ENCODE data around the gene KANSL2. TPM values are rescaled to one million over a fixed set of nuclear protein-coding genes. Genes with fewer than 3 reads are reported as not detected.

The KANSL2 gene
- polyA plus RNA-seq, 2 of the 4 experiments (the other 2 are of a cell fraction), result 30.3 to 62.8 TPM

- no peaks in the 10 kb centered on the region for H3K9me3 ChIP-seq
- no peak for TF ChIP-seq JUN (IDR thresholded peaks at IDR 0.05)
- TF ChIP-seq EHF (CRISPR knock-in tag; IDR thresholded peaks at IDR 0.05), result no peak
- no peak for TF ChIP-seq FOSB (CRISPR knock-in tag; IDR thresholded peaks at IDR 0.05)
- no peak overlapping the region for H3K27ac ChIP-seq
- WGBS (ENCODE audit: missing lambda C conversion rate), result 71% methylated on average over 6 of the region's 6 CpGs
- H3K4me3 ChIP-seq, result no peak overlapping the region
- ATAC-seq, result no peak
- FAIRE-seq, result no peak
- DNase-seq (ENCODE audit: low read depth in 1 of 2, low spot score in 1 of 2), result no peak
- ChIA-PET POLR2A (interaction anchor here (1.4 kb wide), 2 partner anchors 11 kb away, joined by 3 to 4 read pairs; partner anchors contain the start of gene KANSL2), CTCF (no interaction called here)
- H3K4me2 ChIP-seq, result no peak overlapping the region
- 0 out of 3 replicates have a peak, but pooled peaks cover 6% of the 10 kb centered on the region for H3K4me1 ChIP-seq
Measured at GRCh38 chr12:48693572-48693971, 11.5 kb upstream of the KANSL2 start.

GRCh38 chr12:48691826-48692487 is 9.9 kb upstream of the KANSL2 start:
- DNase-seq (ENCODE audit: low read depth in 1 of 2, low spot score in 1 of 2), result no peak
- 61% methylated on average over 2 of the region's 2 CpGs for WGBS (ENCODE audit: missing lambda C conversion rate)
- FAIRE-seq, result no peak
- Histone ChIP-seq H3K4me1 (0 out of 3 replicates have a peak, but pooled peaks cover 6% of the 10 kb centered on the region), H3K4me2 (no peak overlapping the region), H3K27ac (no peak overlapping the region), H3K9me3 (no peaks in the 10 kb centered on the region), H3K4me3 (no peak overlapping the region)
- TF ChIP-seq PHF8 (IDR thresholded peaks at IDR 0.05; ENCODE audit: borderline replicate concordance, low read depth), result no peak
- TF ChIP-seq CHD2 (IDR thresholded peaks at IDR 0.05; ENCODE audit: low read length, partially characterized antibody), result no peak
- no peak for TF ChIP-seq CBX8 (IDR thresholded peaks at IDR 0.05)
- no peak for TF ChIP-seq NFE2L2 (conservative IDR thresholded peaks at IDR 0.05; ENCODE audit: low read length)
- no peak for ATAC-seq
- ChIA-PET CTCF (interaction anchor here (0.8 to 1.0 kb wide), 3 partner anchors 18 to 104 kb away, joined by 3 read pairs; no protein-coding TSS in a partner anchor), POLR2A (interaction anchor here (2.0 kb wide), 1 partner anchor 10 kb away, joined by 8 read pairs; the partner anchor contains the start of gene KANSL2)

- ChIA-PET CTCF (interaction anchor here (0.9 to 1.7 kb wide), 5 partner anchors 13 to 124 kb away, joined by 3 to 5 read pairs (median 3); no protein-coding TSS in a partner anchor), POLR2A (interaction anchor here (2.0 kb wide), 1 partner anchor 9 kb away, joined by 8 read pairs; the partner anchor contains the start of gene KANSL2)
- no peak for DNase-seq (ENCODE audit: low read depth in 1 of 2, low spot score in 1 of 2)
- H3K4me1 ChIP-seq, result 0 out of 3 replicates have a peak, but pooled peaks cover 6% of the 10 kb centered on the region
- H3K4me3 ChIP-seq, result no peak overlapping the region
- no peaks in the 10 kb centered on the region for H3K9me3 ChIP-seq
- no peak for TF ChIP-seq FOSB (CRISPR knock-in tag; IDR thresholded peaks at IDR 0.05)
- TF ChIP-seq HMGXB4 (CRISPR knock-in tag; IDR thresholded peaks at IDR 0.05; ENCODE audit: borderline replicate concordance), result no peak
- no peak for TF ChIP-seq USF2 (IDR thresholded peaks at IDR 0.05)
- no peak for TF ChIP-seq EP300 (IDR thresholded peaks at IDR 0.05)
- TF ChIP-seq CHD4 (IDR thresholded peaks at IDR 0.05; ENCODE audit: borderline replicate concordance), result no peak
- TF ChIP-seq KDM5A (IDR thresholded peaks at IDR 0.05), result no peak
- H3K4me2 ChIP-seq, result no peak overlapping the region
- ATAC-seq, result no peak
- no peak for FAIRE-seq
- H3K27ac ChIP-seq, result no peak overlapping the region
- WGBS (ENCODE audit: missing lambda C conversion rate), result 44% methylated on average over 4 of the region's 4 CpGs
Measured at GRCh38 chr12:48690990-48691389, 9.0 kb upstream of the KANSL2 start.

GRCh38 chr12:48690436-48690835 is 8.4 kb upstream of the KANSL2 start:
- H3K4me2 ChIP-seq, result no peak overlapping the region
- H3K4me3 ChIP-seq, result no peak overlapping the region
- no peak overlapping the region for H3K27ac ChIP-seq
- POLR2A ChIA-PET, result interaction anchor here (2.0 kb wide), 1 partner anchor 8 kb away, joined by 8 read pairs; the partner anchor contains the start of gene KANSL2
- no peak for DNase-seq (ENCODE audit: low read depth in 1 of 2, low spot score in 1 of 2)
- H3K9me3 ChIP-seq, result no peaks in the 10 kb centered on the region
- H3K4me1 ChIP-seq, result 0 out of 3 replicates have a peak, but pooled peaks cover 6% of the 10 kb centered on the region
- FAIRE-seq, result no peak
- no peak for TF ChIP-seq NR3C1 (IDR thresholded peaks at IDR 0.05)
- no peak for TF ChIP-seq HES2 (IDR thresholded peaks at IDR 0.05)
- no peak for TF ChIP-seq HDAC2 (IDR thresholded peaks at IDR 0.05)
- no peak for TF ChIP-seq GATA3 (IDR thresholded peaks at IDR 0.05; ENCODE audit: borderline replicate concordance)
- no peak for TF ChIP-seq REST (IDR thresholded peaks at IDR 0.05)
- no peak for TF ChIP-seq PHF8 (IDR thresholded peaks at IDR 0.05; ENCODE audit: borderline replicate concordance, low read depth)
- CTCF ChIA-PET, result interaction anchor here (0.8 to 1.7 kb wide), 4 partner anchors 12 to 124 kb away, joined by 3 to 5 read pairs (median 4); no protein-coding TSS in a partner anchor
- ATAC-seq, result no peak
- 69% methylated on average over 4 of the region's 4 CpGs for WGBS (ENCODE audit: missing lambda C conversion rate)

Measured in A549 (cell line).